Smooth muscle cell (in vitro differentiated cells): ENCODE results near the gene ITGB7. TPM values are rescaled to one million over a fixed set of nuclear protein-coding genes. Genes with fewer than 3 reads are reported as not detected.
A peak's percentile ranks its signal among the peaks of the same experiment; 100 is the strongest.

Experiments
- DNase-seq: peaks from one replicate; lab custom pipeline; 2025; ENCODE audit not compliant: unreplicated experiment; lab: John Stamatoyannopoulos, UW
- H2AFZ ChIP-seq: fragments of 200-600 bp; sonication (generic); 2 replicates; pipeline ENCODE4 v1.6.0; 2016; ENCODE audit warnings: antibody characterized with exemption, low read depth, mild to moderate bottlenecking
- H3F3A ChIP-seq: fragments of 200-600 bp; sonication (generic); 2 replicates; pipeline ENCODE4 v1.6.0; 2017; ENCODE audit warnings: antibody characterized with exemption, low read depth
- H3K27ac ChIP-seq: fragments of 200-600 bp; sonication (generic); 2 replicates; pipeline ENCODE4 v1.5.1; 2016; ENCODE audit warnings: low read depth, mild to moderate bottlenecking
- H3K27me3 ChIP-seq: fragments of 200-600 bp; sonication (generic); 2 replicates; pipeline ENCODE4 v1.6.1; 2016; ENCODE audit warnings: low read depth, mild to moderate bottlenecking
- H3K36me3 ChIP-seq: fragments of 200-600 bp; sonication (generic); 2 replicates; pipeline ENCODE4 v1.5.1; 2016; ENCODE audit warnings: low read depth
- H3K4me1 ChIP-seq: fragments of 200-600 bp; sonication (generic); 2 replicates; pipeline ENCODE4 v1.5.1; 2016; ENCODE audit warnings: low read depth
- H3K4me2 ChIP-seq: fragments of 200-600 bp; sonication (generic); 2 replicates; pipeline ENCODE4 v1.6.0; 2016; ENCODE audit warnings: mild to moderate bottlenecking
- H3K4me3 ChIP-seq: fragments of 200-600 bp; sonication (generic); 2 replicates; pipeline ENCODE4 v1.5.1; 2016; ENCODE audit warnings: mild to moderate bottlenecking
- H3K79me2 ChIP-seq: fragments of 200-600 bp; sonication (generic); 2 replicates; pipeline ENCODE4 v1.6.0; 2016; ENCODE audit warnings: low read depth, mild to moderate bottlenecking
- H3K9ac ChIP-seq: fragments of 200-600 bp; sonication (generic); 2 replicates; pipeline ENCODE4 v1.6.0; 2016; ENCODE audit warnings: low read depth
- H3K9me3 ChIP-seq: fragments of 200-600 bp; sonication (generic); replicated peaks from 2 replicates; pipeline ENCODE4 v1.5.1; 2016; ENCODE audit warnings: low read depth
- H4K20me1 ChIP-seq: fragments of 200-600 bp; sonication (generic); 2 replicates; pipeline ENCODE4 v1.6.0; 2016; ENCODE audit warnings: low read depth
- CTCF ChIP-seq: fragments of 200-600 bp; sonication (generic); IDR thresholded peaks from 2 replicates; pipeline ENCODE4 v1.5.1; 2017; ENCODE audit warnings: borderline replicate concordance, mild to moderate bottlenecking, antibody characterized with exemption; ENCODE audit not compliant: insufficient read depth, poor library complexity, severe bottlenecking
- WGBS: methylation state at CpG from one replicate; pipeline ENCODE4 v1.1.7; 2016; ENCODE audit warnings: low lambda C conversion rate; 5-methylcytosine and 5-hydroxymethylcytosine counted together
- polyA plus RNA-seq: library from polyadenylated mRNA; unstranded; fragments of >200 nt; fragmentation: Nextera tagmentation; extraction: Ambion mirVana; gene quantifications from 2 replicates; pipeline ENCODE4 v1.2.1, GENCODE V29; 2016
- total RNA-seq: library from RNA; depleted of rRNA; stranded (reverse); fragments of >200 nt; gene quantifications from 2 replicates; pipeline ENCODE4 v1.2.3, GENCODE V29; 2014

ITGB7 gene
- total and polyA plus RNA-seq, 2 experiments from 2014 or later: 5.8 TPM; not detected in 1

DNA sequence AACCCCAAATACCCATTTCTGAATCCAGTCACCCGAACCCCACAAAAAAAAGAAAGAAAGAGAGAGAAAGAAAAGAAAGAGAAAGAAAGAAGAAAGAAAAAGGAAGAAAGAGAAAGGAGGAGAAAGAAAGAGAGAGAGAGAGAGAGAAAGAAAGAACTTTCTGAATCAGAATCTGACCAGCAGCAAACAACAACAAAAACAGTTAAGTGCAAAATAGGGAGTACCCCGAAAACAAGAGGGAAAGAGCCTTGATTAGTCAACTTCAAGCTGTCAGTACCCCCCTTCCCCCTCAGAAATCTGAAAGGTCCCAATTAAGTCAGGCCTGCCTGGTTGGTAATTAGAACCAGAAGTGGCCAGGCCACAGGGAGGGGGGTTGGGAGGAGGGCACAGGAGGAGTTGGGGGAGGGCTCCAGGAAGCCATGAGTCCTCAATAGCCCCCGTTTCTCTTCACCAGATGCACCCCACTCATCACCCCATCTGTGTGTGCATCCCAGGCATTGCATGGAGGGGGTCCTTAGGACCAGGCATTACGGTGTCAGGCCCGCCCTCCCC is 15.2 kb upstream of the ITGB7 start:
- H3K36me3 ChIP-seq: no peaks in the 10 kb centered on the region

GRCh38 chr12:53221203-53222080 is 14.4 kb upstream of the ITGB7 start:
- H3K4me1 ChIP-seq: peaks cover 56% of the 10 kb centered on the region
- no peaks in the 10 kb centered on the region for H3K36me3 ChIP-seq
- H3K4me3 ChIP-seq: peak overlapping the region; percentile 61
- no peaks in the 10 kb centered on the region for H3K27me3 ChIP-seq
- TF ChIP-seq CTCF: peak; percentile 12
- H3F3A ChIP-seq: peaks cover 23% of the 10 kb centered on the region
- H3K4me2 ChIP-seq: peak overlapping the region; percentile 88
- peaks cover 24% of the 10 kb centered on the region for H4K20me1 ChIP-seq
- H2AFZ ChIP-seq: peak overlapping the region; percentile 85
- peak overlapping the region; percentile 93 for H3K9ac ChIP-seq
- DNase-seq: peak; percentile 77
- peak overlapping the region; percentile 97 for H3K27ac ChIP-seq
- H3K79me2 ChIP-seq: peaks cover 4% of the 10 kb centered on the region
- WGBS: under 1% methylated on average over 48 of the region's 72 CpGs
- H3K9me3 ChIP-seq: no peaks in the 10 kb centered on the region

More for the DNA sequence above, 15.2 kb upstream of the ITGB7 start:
- Histone ChIP-seq H3K9me3 (no peaks in the 10 kb centered on the region), H3K27ac (peak overlapping the region; percentile 97), H3F3A (peaks cover 23% of the 10 kb centered on the region), H3K27me3 (no peaks in the 10 kb centered on the region), H3K9ac (no peak overlapping the region), H3K4me1 (peaks cover 55% of the 10 kb centered on the region), H3K4me2 (peak overlapping the region; percentile 88), H4K20me1 (peaks cover 16% of the 10 kb centered on the region), H3K79me2 (peaks cover 4% of the 10 kb centered on the region), H2AFZ (no peak overlapping the region), H3K4me3 (peak overlapping the region; percentile 61)
- no peak for TF ChIP-seq CTCF
- WGBS: 18% methylated on average over 5 of the region's 5 CpGs
- DNase-seq: no peak

GRCh38 chr12:53220694-53221202 is 13.7 kb upstream of the ITGB7 start:
- H3K4me2 ChIP-seq: peak overlapping the region; percentile 88
- no peaks in the 10 kb centered on the region for H3K27me3 ChIP-seq
- H2AFZ ChIP-seq: no peak overlapping the region
- H3K79me2 ChIP-seq: peaks cover 4% of the 10 kb centered on the region
- peaks cover 17% of the 10 kb centered on the region for H3F3A ChIP-seq
- peaks cover 31% of the 10 kb centered on the region for H4K20me1 ChIP-seq
- H3K27ac ChIP-seq: peak overlapping the region; percentile 97
- H3K9ac ChIP-seq: peak overlapping the region; percentile 93
- peaks cover 54% of the 10 kb centered on the region for H3K4me1 ChIP-seq
- no peaks in the 10 kb centered on the region for H3K36me3 ChIP-seq
- no peak for TF ChIP-seq CTCF
- peak overlapping the region; percentile 61 for H3K4me3 ChIP-seq
- under 1% methylated on average over 24 of the region's 42 CpGs for WGBS
- DNase-seq: peak; percentile 77
- no peaks in the 10 kb centered on the region for H3K9me3 ChIP-seq
